Mononuclear cell (primary cell): ENCODE results near the gene APBB1IP. TPM values are rescaled to one million over a fixed set of nuclear protein-coding genes. Genes with fewer than 3 reads are reported as not detected.
"Not testable (repeated sequence)": the region's sequence is repeated elsewhere in the genome, so short reads cannot be mapped to it uniquely, and the experiment has no call there.

ENCODE experiments used
- H3K27me3 ChIP-seq: 2 replicates; pipeline ENCODE4 v1.6.0; 2011; ENCODE audit warnings: low read length, control low read depth; ENCODE audit not compliant: insufficient read depth
- H3K4me1 ChIP-seq: 2 replicates; pipeline ENCODE4 v1.5.1; 2011; ENCODE audit warnings: mild to moderate bottlenecking, low read length, control low read depth; ENCODE audit not compliant: insufficient read depth
- H3K4me3 ChIP-seq: 2 replicates; pipeline ENCODE4 v1.5.1; 2011; ENCODE audit warnings: mild to moderate bottlenecking, low read length, moderate library complexity
- H3K9me3 ChIP-seq: 2 replicates; pipeline ENCODE4 v1.5.1; 2011; ENCODE audit warnings: low read depth, mild to moderate bottlenecking, control low read depth, low read length
- total RNA-seq: library from RNA; depleted of rRNA; stranded (reverse); fragments of >200 nt; gene quantifications from one replicate; pipeline ENCODE4 v1.2.3, GENCODE V29; 2012

The APBB1IP gene
- total RNA-seq, 1 donor: 38.0 TPM

DNA sequence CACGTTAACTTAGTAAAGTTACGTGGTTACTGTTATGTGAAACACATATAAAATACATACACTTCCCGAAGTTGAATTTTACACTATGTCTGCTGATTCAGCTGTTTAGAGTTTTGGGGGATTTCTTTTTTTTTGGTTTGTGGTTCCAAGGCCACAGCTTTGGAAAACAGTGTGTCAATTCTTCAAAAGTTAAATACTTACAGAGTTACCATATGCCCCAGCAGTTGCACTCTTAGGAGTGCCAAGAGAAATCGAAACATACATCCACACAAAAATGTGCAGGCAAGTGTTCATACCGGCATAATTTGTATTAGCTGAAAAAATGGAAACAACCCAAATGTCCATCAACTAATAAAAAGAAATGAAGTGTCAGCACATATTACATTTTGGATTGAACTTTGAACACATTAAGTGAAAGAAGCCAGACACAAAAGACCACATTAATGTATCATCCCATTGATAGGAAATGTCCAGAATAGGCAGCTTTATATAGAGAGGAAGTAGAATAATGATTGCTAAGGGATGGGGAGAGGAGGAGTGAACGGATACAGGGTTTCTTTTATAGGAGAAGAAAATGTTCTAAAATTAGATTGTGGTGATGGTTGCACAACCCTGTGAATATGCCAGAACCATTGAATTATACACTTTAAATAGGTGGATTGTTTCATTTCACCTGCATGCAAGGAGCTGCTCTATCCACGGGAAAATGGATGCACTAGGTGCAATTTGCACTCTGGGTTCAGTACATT lies 17.6 kb downstream of the APBB1IP start:
- H3K4me3 ChIP-seq: no peak overlapping the region
- peaks cover 64% of the 10 kb centered on the region for H3K4me1 ChIP-seq
- no peaks in the 10 kb centered on the region for H3K27me3 ChIP-seq
- H3K9me3 ChIP-seq: no peaks in the 10 kb centered on the region

DNA sequence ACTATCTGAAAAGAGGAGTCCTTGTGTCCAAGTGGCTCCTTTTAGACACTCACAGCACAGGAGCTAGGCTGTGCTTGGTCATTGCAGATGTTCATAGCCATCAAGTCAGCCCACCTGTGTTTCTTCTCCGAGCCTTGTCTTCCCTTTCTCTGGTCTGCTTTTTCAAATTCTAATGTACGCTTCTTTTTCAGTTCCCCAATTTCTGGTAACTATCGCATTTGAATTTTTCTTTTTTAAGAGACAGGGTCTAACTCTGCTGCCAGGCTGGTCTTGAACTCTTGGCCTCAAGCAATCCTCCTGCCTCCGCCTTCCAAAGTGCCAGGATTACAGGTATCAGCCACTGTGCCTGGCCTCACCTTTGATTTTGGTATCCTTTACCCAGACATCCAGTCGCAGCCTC lies 18.9 kb downstream of the APBB1IP start:
- Histone ChIP-seq H3K27me3 (no peaks in the 10 kb centered on the region), H3K9me3 (no peaks in the 10 kb centered on the region), H3K4me1 (peaks cover 59% of the 10 kb centered on the region), H3K4me3 (no peak overlapping the region)

DNA sequence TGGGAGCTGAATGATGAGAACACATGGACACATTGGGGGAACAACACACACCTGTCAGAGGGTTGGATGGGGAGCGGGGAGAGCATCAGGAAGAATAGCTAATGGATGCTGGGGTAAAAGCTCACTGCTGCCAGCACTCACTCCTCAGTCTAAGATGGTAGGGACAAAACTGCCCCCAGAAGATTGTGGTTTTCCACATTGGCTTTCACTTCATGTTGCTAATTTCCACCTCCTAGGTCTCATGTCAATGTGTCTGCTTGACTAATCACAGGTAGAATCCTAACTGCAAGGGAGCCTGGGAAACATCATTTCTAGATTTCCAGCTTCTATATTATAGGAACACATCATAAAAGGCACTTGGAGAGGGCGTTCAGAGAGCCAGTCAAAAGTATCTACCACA lies 22.6 kb downstream of the APBB1IP start:
- H3K9me3 ChIP-seq: no peaks in the 10 kb centered on the region
- H3K27me3 ChIP-seq: no peaks in the 10 kb centered on the region
- H3K4me1 ChIP-seq: peaks cover 53% of the 10 kb centered on the region
- H3K4me3 ChIP-seq: no peak overlapping the region

DNA sequence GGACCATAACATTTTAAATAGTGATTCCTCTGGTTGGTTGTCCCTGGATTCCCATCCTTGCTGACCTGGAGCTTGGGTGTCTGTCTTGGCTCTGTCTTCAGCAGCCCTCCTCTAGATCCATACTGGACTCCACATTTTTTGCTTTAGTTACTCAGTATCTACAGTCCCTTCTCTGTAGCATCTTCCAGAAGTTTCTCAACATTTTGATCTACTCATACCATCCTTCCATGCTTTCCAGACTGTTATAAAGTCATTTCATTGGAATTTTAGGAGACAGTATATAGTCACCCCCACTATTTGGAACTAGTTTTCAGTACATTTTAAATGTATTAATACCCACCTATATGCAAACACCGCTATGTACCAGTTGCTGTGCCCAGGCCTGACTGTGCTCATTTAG lies 25.8 kb downstream of the APBB1IP start:
- peaks cover 54% of the 10 kb centered on the region for H3K4me1 ChIP-seq
- no peak overlapping the region for H3K4me3 ChIP-seq
- H3K27me3 ChIP-seq: no peaks in the 10 kb centered on the region
- H3K9me3 ChIP-seq: no peaks in the 10 kb centered on the region

DNA sequence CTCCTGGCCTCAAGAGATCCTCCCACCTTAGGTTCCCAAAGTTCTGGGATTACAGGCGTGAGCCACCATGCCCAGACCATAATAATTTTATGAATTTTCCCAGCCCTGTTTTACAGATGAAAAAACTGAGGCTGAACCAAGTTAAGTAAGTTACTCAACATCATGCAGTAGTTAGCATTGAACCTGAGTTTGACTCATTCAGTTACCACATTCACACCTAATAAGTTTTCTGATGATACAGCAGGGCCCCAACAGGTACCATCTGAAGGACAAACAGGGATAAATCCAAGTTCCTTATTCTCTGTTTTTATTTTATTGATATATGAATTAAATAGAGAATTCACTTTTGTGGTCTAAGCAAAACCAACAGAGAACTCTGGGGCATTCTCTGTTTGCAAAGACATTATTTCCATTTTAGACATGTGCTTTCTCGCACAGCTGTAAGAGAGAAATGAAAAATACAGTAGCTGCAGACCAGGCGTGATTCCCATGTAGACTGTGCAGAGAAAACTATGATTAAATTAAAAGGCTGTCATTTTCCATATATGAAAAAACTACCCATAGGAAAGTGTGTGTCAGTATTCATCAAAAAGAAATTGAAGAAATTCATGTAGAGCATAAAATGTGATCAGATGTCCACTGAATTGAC lies 26.6 kb downstream of the APBB1IP start:
- H3K9me3 ChIP-seq: no peaks in the 10 kb centered on the region
- peaks cover 62% of the 10 kb centered on the region for H3K4me1 ChIP-seq
- no peaks in the 10 kb centered on the region for H3K27me3 ChIP-seq
- no peak overlapping the region for H3K4me3 ChIP-seq

DNA sequence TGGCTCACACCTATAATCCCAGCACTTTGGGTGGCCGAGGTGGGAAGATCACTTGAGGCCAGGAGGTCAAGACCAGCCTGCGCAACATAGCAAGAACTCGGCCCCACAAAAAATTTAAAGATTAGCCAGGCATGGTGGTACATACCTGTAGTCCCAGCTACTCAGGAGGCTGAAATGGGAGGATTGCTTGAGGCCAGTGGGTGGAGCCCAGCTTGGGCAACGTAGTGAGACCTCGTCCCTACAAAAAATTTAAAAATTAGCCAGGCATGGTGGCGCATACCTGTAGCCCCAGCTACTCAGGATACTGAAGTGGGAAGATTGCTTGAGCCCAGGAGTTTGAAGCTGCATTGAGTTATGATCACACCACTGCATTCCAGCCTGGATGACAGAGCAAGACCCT lies 28.4 kb downstream of the APBB1IP start:
- not testable (repeated sequence) for H3K27me3 ChIP-seq, H3K4me3 ChIP-seq, H3K9me3 ChIP-seq
- H3K4me1 ChIP-seq: peaks cover 75% of the 10 kb centered on the region

DNA sequence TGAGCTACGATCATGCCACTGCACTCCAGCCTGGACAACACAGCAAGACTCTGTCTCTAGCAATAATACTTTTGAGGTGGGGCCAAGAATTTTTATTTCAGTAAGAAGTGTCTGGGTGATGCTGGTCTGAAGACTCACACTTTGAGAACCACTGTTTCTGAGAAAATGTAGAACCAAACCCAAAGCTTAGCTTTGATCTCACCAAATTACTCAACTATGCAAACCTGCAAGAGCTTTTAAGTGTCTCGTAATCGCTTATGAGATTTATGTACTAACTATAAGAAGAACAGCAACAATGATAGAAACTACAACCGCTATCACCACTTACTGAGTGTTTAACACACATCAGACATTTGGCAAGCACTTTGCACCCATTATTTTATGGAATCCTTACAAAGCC lies 29.5 kb downstream of the APBB1IP start:
- H3K9me3 ChIP-seq: no peaks in the 10 kb centered on the region
- no peak overlapping the region for H3K4me3 ChIP-seq
- peaks cover 86% of the 10 kb centered on the region for H3K4me1 ChIP-seq
- H3K27me3 ChIP-seq: no peaks in the 10 kb centered on the region

DNA sequence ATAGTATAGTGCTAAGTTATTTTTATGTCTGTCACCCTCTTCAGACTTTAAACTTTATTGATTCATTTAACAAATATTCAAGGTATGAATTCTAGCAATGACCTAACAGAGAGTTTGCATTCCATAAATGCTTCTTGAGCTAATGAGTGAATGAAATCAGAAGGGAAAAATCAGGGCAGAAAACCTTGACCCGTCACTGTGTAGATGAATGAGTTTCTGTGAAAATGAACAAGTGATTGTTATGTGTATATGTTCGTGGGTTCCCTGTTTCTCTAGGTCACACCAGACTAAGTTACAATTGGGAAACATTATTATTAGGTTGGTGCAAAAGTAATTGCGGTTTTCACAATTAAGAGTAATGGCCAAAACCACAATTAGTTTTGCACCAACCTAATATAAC lies 30.1 kb downstream of the APBB1IP start:
- Histone ChIP-seq H3K4me1 (peaks cover 86% of the 10 kb centered on the region), H3K27me3 (no peaks in the 10 kb centered on the region), H3K9me3 (no peaks in the 10 kb centered on the region), H3K4me3 (no peak overlapping the region)

DNA sequence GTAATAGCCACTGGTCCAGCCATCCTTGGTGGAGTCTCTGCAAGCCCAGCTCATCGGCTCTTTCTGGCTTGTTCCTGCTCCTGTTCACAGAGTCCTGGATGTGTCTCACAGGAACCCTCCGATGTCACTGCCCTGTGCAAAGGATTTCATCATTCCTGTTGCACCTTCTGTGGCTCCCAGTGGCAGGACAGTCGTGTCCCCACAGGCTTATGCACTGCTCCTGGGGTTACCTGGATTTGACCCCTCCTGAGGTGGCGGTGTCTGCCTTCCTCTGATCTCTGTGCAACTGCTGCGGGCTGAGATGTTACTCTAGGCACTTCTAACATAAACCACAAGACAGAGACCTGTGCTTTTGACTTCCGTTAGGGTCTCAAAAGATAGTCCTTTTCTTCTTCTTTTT lies 30.6 kb downstream of the APBB1IP start:
- H3K27me3 ChIP-seq: no peaks in the 10 kb centered on the region
- no peaks in the 10 kb centered on the region for H3K9me3 ChIP-seq
- H3K4me3 ChIP-seq: no peak overlapping the region
- peaks cover 86% of the 10 kb centered on the region for H3K4me1 ChIP-seq

DNA sequence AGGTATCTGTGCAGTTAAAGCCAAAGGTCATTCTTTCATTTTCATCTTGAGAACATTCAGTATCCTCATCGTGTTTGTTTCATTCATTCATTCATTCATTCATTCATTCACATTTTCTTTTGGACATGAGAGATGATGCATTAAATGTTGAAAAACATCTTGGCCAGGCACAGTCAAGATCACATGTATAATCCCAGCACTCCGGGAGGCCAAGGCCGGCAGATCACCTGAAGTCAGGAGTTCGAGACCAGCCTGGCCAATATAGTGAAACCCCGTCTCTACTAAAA lies 34.3 kb downstream of the APBB1IP start:
- Histone ChIP-seq H3K27me3 (no peaks in the 10 kb centered on the region), H3K4me3 (no peak overlapping the region), H3K9me3 (no peaks in the 10 kb centered on the region), H3K4me1 (peaks cover 93% of the 10 kb centered on the region)

DNA sequence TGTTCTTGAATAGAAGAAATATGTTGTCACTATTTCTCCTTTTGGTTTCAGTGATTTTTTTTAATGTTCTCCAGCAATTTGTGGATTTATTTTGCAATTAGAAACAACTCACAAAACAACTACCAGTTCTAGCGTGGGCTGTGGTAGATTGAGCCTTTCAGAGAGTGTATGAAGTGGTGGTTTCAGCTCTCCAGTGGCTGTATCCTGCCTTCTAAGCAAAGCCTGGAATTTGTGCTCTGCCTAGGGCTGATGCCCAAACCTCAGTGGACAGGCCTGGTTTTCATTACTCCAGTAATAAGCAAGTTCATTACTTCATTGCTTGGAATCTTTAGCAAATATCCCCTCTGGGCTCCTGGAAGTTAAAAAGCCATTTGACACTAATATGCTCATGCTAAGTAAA lies 35.9 kb downstream of the APBB1IP start:
- Histone ChIP-seq H3K27me3 (no peaks in the 10 kb centered on the region), H3K9me3 (no peaks in the 10 kb centered on the region), H3K4me3 (no peak overlapping the region), H3K4me1 (peaks cover 93% of the 10 kb centered on the region)

DNA sequence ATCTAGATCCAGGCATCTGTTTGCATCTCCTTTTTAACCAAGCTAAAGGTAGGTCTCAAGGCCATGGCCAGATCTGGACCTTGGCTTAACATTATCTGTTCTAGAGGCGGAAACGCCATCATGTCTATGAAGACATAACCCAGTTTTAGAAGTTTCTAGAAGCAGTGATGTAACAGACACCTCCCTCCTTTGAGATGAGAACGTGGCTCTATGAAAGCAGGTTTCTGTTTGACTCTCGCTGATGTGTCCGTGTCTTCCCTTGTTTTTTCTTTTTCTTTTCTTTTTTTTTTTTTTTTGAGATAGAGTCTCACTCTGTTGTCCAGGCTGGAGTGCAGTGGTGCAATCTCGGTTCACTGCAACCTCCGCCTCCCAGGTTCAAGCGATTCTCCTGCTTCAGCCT lies 36.7 kb downstream of the APBB1IP start:
- not testable (repeated sequence) for H3K27me3 ChIP-seq, H3K4me3 ChIP-seq, H3K9me3 ChIP-seq
- peaks cover 88% of the 10 kb centered on the region for H3K4me1 ChIP-seq

DNA sequence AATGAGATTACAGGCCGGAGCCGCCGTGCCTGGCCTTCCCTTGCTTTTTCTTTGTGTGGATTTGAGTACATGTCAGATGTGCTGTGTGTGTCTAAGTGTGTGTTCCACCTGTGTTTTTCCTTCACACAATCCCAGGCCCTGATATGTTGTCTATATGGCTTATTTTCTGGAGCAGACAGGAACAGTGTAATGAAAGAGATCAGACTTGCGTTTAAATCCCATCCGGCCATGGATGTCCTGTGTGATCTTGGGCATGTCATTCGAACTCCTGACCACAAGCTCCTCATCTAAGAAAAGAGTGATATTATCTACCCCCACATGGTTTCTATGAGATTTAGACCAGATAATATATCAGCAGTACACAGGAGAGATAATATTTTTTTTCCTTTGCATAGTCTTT lies 37.2 kb downstream of the APBB1IP start:
- peaks cover 88% of the 10 kb centered on the region for H3K4me1 ChIP-seq
- no peak overlapping the region for H3K4me3 ChIP-seq
- no peaks in the 10 kb centered on the region for H3K9me3 ChIP-seq
- H3K27me3 ChIP-seq: no peaks in the 10 kb centered on the region

DNA sequence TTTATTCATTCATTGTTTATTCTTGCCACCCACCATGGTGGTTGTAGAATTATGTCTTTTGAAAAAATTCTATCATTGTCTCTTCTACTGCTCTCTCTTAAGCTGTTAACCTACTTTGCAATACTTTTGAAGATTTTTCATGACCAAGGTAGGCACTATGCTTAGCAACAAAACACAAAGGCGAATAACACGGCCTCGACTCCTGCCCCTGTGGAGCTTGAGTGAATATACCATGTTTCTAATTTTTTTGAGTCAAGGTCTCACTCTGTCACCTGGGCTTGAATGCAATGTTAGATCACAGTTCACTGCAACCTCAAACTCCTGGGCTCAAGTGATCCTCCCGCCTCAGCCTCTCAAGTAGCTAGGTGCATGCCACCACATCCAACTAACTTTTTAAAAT lies 39.4 kb downstream of the APBB1IP start:
- Histone ChIP-seq H3K4me3 (no peak overlapping the region), H3K27me3 (no peaks in the 10 kb centered on the region), H3K4me1 (peaks cover 88% of the 10 kb centered on the region), H3K9me3 (no peaks in the 10 kb centered on the region)

DNA sequence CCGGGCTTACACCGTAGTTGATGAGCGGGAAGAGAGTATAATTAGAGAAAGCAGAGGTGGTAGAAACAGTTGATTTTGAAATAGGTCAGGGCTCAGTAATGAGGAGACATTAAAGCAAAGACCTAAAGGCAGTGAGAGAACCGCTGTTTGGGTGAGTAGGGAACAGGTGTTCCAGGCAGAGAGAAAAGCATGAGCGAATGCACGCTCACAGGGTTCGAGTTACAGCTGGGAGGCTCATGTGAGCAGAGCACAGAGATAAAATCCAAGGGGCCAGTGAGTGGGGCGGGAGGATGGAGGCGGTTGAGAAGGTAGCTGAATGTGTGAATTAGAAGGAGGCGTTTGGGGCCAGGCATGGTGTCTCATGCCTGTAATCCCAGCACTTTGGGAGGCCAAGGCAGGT lies 39.9 kb downstream of the APBB1IP start:
- no peak overlapping the region for H3K4me3 ChIP-seq
- H3K9me3 ChIP-seq: no peaks in the 10 kb centered on the region
- H3K4me1 ChIP-seq: peaks cover 89% of the 10 kb centered on the region
- no peaks in the 10 kb centered on the region for H3K27me3 ChIP-seq

DNA sequence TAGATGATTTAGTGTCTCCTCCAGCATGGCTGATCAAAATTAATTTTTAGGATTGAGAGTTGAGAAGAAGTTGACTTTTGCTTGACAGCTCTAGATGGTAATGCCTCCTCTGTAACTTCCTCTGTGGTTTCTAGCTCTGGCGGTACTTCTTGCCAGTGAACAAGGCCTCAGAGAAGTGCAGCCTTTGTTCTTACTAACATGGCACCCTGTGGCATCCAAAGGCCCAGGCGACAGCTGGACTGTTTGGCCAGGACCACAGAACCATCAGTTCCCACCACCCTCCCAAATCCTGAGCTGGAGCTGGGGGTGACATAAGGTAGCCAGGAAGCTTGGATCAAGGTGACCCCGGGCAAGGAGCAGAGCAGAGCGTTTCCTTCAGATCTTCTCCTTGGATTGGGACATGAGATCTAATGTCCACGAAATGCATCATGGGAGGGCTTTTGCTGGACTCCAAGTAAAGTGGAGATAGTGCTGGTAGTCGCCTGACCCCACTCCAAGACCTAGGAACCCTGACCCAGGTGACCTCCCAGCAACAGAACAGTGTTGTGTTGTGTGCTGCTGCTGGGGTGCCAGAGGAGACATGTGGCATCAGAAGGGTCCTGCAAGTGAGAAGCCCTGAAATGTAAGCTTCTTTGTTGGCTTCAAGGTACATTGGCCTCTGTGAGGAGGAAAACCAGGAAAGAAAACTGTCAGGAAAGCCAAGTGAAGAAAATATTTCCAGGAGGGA lies 41.8 kb downstream of the APBB1IP start:
- Histone ChIP-seq H3K9me3 (no peaks in the 10 kb centered on the region), H3K4me3 (no peak overlapping the region), H3K4me1 (peaks cover 85% of the 10 kb centered on the region), H3K27me3 (no peaks in the 10 kb centered on the region)
